ENCODE results near the gene TMEM184C.

TMEM184C gene

DNA sequence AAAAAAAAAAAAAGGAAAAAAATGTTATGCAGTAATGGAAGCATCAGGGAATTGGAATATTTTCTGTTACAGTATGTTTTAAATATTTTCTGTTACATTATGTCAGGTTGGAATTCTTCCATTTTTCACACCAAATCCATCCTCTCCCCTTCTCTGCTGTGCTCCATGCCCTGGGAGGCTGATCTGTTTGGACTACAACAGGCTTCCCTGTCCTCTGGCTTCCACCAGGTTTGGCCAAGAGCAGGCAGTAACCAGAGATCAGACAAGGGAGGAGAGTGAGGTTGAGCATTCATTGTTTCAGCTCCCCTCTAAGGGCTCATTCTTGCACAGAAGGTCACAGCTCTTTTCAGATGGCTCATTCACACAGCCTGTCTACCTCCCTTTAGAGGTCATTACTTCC is 11.7 kb upstream of the TMEM184C start:
- no peak for DNase-seq

- DNase-seq = no peak
These were observed 9.7 kb upstream of the TMEM184C start for GRCh38 chr4:147607471-147607870.

DNA sequence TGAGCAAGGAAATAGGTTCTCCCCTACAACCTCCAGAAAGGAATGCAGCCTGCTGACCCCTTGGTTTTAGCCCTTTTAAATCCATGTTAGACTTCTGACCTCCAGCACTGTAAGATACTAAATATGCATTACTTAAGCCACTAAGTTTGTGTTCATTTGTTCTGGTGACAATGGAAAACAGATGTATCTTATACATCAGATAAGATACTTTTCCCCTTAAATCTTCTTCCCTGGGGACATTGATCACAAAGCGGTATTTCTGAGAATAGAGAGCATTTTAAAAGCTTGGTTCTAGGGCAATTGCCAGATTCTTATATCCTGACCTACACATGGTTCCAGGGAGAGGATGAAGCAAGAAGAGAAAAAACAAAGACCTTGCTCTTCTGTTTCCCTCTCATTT is 6.5 kb upstream of the TMEM184C start:
- no peak for DNase-seq

DNA sequence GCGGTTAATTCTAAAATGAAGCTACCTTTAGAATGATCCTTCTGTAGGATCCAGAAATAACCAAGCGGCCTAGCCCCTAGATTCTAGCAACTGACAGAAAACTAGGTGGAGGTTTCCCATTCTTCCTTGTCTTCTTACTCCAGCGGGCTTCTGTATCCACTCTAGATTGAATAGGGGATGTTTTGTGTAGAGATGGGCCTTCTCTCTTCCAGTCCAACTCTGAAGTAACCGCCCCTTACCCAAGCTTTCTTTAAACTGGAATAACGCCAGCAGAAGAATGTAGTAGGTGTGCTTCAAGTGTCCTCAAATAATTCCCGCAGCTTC is 386 bp upstream of the TMEM184C start:
- no peak for DNase-seq

DNA sequence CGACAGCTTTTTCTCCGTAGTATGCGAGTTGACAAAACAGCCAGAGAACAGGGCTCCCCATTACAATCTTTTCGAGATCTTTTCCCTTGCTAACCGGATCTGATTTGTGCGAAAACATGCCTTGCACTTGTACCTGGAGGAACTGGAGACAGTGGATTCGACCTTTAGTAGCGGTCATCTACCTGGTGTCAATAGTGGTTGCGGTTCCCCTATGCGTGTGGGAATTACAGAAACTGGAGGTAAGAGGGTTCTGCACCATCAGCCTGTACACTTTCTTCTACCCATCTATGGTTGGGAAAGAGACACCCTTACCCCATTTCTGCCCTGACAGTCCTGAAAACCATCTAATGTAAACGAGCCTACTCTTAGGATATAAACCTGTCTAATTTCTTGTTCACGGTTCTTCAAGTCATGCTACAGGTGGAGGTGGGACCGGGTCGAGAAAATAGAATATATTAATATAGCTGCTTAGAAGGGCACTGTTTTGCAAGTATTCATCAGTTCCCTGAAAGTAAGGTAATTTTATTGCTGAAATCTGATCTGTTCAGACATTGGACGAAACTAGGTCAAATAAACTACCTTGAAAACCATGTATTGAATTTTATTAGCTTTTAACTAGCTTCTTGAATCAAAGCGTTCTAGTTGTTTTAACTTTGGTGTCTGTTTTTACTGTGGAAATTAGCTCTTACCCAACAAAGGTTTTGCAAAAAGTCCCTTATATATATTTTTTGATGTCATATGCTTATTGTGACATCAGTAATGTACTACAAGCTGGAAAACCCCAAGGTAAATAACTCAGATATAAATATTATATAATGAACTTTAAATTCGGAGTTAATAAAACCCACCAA is 869 bp downstream of the TMEM184C start:
- no peak for DNase-seq

DNA sequence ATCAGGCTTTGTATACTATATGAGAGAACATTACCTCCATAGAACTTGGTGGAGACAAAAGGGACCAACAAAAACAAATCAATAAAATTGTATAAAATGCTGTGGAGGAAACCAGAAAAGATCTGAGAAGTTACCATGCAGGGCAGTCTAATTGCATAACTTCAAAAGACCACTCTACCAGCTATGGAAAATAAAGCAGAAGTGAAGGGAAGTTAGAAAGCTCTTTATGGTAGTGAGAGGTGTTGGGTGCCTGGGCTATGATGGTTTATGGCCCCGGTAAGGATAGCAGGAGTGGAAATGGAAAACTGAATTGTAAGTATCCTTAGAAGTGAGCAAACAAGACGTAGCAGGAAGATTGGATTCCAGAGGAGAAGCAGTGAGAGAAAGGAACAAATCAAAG is 3.1 kb downstream of the TMEM184C start:
- no peak for DNase-seq

GRCh38 chr4:147625733-147626132 is 8.5 kb downstream of the TMEM184C start:
- DNase-seq = no peak

DNA sequence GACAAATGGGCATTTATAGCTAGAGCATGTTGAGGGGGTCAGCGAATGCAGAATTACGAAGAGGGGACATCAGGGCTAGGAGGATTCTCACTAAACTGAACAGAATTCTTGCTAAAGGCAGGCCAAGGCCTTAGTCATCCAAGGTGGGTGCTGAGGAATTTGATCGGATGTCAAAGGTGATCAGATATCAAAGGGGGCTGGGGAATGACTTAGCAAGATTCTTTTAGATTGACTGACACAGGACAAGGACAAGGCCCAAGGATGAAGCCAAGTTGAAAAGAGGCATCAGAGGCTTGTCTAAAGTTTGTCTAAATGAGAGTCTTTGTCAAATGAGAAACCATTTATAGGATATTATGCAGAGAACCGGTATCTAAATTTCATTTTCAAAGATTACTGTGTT is 9.7 kb downstream of the TMEM184C start:
- no peak for DNase-seq

- DNase-seq = no peak
These were observed 11.2 kb downstream of the TMEM184C start for GRCh38 chr4:147628415-147628814.

DNA sequence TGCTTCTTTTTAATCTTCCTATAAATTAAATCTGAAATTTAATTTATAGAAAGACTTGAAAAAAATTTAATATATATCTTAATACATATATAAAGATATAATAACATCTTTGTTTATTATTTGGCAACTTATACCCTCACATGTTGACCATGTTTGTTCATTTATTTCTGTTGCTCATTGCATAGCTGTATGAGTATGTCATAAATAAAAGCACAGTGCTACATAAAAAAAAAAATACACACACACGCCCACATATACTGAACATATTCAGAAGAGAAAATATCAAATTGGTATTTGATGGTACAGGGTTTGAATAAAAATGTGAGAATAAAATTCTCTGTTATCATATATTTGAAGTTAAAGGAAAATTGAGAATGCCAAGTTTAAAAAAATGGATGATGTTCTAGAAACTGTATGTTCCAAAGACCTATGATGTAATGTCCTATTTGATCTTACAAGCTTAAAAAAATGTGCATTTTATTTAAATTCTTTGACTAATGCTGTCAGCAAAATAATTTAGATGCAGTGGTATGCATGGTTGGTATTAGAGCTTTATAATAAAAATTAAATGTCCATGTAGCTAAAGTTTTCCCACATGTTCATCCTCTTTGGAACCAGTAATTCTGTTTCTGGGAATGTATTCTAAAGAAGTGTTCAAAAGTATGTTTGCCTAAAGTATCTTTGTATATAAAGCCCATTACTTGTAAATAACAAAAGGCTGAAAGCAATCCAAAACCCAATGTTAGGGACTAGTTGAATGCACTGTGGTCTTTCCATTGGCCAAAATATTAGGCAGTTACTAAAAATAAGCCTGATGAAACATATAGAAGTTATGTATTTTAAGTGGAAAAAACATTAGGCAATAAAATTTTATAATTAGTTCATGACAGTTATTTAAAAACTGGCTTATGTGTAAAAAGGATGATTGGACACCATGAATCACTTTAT is 12.9 kb downstream of the TMEM184C start:
- DNase-seq = no peak

DNA sequence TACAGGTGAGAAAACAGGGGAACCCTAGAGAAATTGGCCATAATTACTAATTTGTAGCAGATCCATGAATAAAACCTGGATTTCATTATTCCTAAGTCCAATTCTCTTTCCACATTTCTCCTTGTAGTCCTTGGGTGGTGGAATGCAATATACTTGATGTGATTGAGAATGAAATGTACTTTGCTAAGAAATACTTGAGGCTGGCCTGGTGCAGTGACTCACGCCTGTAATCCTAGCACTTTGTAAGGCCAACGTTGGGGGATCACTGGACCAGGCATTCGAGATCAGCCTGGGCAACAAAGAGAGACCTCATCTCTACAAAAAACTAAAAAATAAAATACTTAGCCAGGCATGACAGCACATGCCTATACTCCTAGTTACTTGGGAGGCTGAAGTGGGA is 15.9 kb downstream of the TMEM184C start:
- DNase-seq = no peak

DNA sequence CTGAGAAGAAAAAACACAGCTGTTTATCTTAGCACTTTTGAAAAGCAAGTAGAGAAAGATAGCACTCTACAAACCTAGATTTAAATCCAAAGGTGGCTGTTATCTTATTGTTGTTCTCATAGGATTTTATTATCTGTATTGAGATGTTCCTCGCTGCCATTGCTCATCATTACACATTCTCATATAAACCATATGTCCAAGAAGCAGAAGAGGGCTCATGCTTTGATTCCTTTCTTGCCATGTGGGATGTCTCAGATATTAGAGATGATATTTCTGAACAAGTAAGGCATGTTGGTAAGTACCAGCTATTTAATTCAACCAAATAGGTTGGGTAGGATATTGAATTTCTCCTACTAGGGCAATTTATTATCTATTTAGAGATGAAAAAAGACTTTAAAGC is 16.4 kb downstream of the TMEM184C start:
- no peak for DNase-seq

GRCh38 chr4:147635348-147635747 is 18.2 kb downstream of the TMEM184C start:
- DNase-seq = no peak

- DNase-seq = no peak
These were observed 21.2 kb downstream of the TMEM184C start for GRCh38 chr4:147638365-147638764.

DNA sequence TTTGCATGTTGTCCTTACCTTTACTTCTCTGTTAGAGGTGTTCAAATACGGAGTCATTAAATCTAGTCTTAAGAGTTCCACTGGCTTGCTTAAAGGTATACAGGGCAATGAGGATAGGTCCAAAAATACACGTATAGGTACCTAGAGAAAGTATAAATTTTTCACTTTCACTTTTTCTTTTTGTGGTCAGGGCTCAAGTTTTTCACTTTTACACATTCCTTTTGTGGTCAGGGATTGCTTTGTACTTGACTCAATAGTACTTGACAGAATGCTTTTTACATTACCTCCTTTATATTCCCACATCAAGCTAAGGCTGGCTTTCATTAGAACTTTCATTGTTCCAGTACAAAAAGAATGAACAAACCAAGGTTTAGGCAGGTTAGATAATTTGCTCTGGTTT is 21.7 kb downstream of the TMEM184C start:
- no peak for DNase-seq

- DNase-seq = no peak
These were observed 22.2 kb downstream of the TMEM184C start for GRCh38 chr4:147639388-147639787.

- no peak for DNase-seq
These were observed 23.1 kb downstream of the TMEM184C start for GRCh38 chr4:147640331-147640730.

DNA sequence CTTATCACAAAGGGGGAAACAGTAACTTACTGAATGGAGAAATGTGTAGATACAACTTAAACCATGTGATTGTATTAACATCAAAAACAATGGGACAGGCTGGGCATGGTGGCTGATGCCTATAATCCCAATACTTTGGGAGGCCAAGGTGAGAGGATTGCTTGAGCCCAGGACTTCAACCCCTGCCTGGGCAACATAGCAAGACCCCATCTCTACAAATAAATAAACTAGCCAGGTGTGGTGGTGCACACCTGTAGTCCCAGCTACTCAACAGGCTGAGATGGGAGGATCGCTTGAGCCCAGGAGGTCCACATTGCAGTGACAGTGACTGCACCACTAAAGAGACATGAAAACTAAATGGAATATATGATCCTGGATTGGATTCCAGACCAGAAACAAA is 26.4 kb downstream of the TMEM184C start:
- no peak for DNase-seq

DNA sequence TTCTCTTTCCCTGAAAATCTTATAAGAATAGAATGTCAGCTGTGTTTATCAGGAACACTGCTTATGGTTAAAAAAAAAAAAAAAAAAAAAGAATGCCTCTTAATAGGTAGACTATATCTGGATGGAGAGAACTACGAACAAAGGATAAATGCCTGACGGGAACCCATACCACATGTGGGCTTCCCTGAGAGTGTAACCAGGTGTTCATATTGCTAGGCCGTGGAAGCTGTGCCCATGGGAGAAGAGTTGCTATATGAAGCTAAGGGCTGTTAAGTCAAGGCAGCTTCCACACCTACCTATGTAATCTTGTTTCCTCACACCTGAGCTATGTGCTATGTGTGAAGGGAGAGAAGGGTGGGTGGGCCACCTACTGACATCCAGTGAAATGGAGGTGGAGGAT is 27.3 kb downstream of the TMEM184C start:
- no peak for DNase-seq

- no peak for DNase-seq
These were observed 27.9 kb downstream of the TMEM184C start for GRCh38 chr4:147645099-147645498.

- DNase-seq = no peak
These were observed 31.5 kb downstream of the TMEM184C start for GRCh38 chr4:147648656-147649055.

DNA sequence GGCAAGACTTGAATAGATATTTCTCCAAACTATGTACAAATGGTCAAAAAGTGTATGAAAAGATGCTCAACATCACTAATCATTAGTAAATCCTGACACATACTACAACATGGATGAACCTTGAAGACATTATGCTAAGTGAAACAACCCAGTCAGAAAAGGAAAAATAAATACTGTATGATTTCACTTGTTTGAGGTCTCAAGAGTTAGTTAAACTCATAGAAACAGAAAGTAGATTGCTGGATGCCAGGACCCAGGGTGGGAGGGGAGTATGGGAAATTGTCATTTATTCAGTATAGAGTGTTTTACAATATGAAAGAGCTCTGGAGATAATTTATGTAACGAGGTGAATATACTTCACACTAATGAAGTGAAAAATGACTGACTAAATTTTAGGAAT is 34.4 kb downstream of the TMEM184C start:
- DNase-seq = no peak

- DNase-seq = no peak
These were observed 38.4 kb downstream of the TMEM184C start for GRCh38 chr4:147655639-147656038.

DNA sequence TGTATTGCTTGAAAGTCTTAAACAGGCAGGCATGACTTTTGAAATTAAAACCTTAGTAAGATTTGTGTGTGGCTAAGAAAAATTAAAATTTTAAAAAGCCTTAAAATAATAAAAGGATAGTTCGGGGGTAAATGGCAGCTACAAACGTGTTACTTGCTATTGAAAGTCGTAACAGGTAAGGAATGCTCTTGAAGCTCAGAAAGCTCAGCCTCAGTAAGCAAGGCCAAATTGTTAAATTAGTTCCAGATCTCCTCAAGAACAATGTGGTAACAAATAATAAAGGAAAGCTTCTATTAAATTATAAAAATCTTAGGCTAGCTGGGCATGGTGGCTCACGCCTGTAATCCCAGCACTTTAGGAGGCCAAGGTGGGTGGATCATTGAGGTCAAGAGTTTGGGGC is 41.3 kb downstream of the TMEM184C start:
- no peak for DNase-seq
